Body of pancreas (tissue), 4 donors: ENCODE results near the gene AGAP6.
"Not testable (repeated sequence)": the region's sequence is repeated elsewhere in the genome, so short reads cannot be mapped to it uniquely, and the experiment has no call there.

Experiments
- POLR2A ChIP-seq, 3 donors: fragments of 450-650 bp; IDR thresholded peaks; one replicate each; pipeline ENCODE4 v1.6.1; 2016; ENCODE audit warnings: antibody characterized with exemption in 3 of 3, mild to moderate bottlenecking in 2 of 3
- TF ChIP-seq, protein P1 (sequence below), 7 experiments: fragments of 450-650 bp in 4 of 7; fragments of 200-600 bp in 3 of 7; sonication (generic) in 3 of 7; IDR thresholded peaks; one replicate each; pipeline ENCODE4 v1.5.1; 2016 to 2019; ENCODE audit warnings: antibody characterized with exemption in 7 of 7

DNA sequence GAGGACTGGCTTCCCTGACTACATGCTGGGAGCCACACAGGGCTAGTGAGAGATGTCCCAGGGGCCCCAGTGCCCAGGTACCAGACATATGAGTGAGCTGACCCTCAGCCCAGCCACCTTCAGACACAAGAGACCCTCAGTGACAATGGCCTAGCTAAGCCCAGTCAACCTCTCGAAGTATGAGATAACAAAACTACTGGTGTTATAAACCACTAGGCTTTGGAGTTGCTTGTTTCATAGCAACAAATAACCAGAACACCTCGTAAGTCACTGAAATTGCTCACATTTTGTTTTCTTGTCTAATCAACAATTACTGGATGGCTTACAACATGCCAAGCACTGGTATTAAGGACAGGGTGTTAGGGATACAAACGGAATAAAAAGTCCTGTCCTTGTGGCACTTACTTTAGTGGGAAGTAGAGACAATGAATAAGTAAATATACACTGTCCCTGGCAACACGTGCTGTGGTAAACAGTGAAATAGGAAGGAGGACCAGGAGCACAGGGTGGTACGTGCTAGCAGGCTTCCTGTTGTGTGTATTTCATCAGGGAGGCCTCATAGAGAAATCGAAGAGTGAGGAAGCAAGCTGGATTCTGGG lies 64.7 kb downstream of the AGAP6 start:
- TF ChIP-seq, protein P1, sequence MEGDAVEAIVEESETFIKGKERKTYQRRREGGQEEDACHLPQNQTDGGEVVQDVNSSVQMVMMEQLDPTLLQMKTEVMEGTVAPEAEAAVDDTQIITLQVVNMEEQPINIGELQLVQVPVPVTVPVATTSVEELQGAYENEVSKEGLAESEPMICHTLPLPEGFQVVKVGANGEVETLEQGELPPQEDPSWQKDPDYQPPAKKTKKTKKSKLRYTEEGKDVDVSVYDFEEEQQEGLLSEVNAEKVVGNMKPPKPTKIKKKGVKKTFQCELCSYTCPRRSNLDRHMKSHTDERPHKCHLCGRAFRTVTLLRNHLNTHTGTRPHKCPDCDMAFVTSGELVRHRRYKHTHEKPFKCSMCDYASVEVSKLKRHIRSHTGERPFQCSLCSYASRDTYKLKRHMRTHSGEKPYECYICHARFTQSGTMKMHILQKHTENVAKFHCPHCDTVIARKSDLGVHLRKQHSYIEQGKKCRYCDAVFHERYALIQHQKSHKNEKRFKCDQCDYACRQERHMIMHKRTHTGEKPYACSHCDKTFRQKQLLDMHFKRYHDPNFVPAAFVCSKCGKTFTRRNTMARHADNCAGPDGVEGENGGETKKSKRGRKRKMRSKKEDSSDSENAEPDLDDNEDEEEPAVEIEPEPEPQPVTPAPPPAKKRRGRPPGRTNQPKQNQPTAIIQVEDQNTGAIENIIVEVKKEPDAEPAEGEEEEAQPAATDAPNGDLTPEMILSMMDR (IDR thresholded peaks at IDR 0.05), result not testable (repeated sequence)
- not testable (repeated sequence) for TF ChIP-seq POLR2A (IDR thresholded peaks at IDR 0.05)
